Astrocyte (in vitro differentiated cells and primary cell): Measurements from ENCODE around the gene OCEL1.

ENCODE experiments used
- CTCF ChIP-seq: IDR thresholded peaks from 2 replicates; pipeline ENCODE4 v1.5.1; 2011; ENCODE audit warnings: low read depth, mild to moderate bottlenecking, inconsistent platforms, low read length, moderate library complexity; ENCODE audit not compliant: insufficient read depth
- EZH2 ChIP-seq: IDR thresholded peaks from 2 replicates; pipeline ENCODE4 v1.6.1; 2012; ENCODE audit warnings: mild to moderate bottlenecking, low read length, inconsistent platforms; ENCODE audit not compliant: insufficient read depth

GRCh38 chr19:17259118-17259780 is 33.2 kb downstream of the OCEL1 start:
- TF ChIP-seq CTCF (no peak), EZH2 (no peak)
